ENCODE measurements around the gene GM2A.

DNA sequence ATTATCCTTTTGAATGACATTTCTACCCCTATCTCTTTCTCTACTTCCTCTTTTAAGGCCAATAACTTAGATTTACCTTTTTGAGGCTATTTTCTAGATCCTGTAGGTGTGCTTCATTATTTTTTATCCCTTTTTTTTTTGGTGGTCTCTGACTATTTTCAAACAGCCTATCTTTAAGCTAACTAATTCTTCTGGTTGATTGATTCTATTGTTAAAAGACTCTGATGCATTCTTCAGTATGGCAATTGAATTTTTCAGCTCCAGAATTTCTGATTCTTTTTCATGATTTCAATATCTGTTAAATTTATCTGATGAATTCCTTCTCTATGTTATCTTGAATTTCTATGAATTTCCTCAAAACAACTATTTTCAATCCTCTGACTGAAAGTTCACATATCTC lies 57.9 kb downstream of the GM2A start:
- TF ChIP-seq FOXA3 (CRISPR knock-in tag; IDR thresholded peaks at IDR 0.05) (no peak), EZH2 (conservative IDR thresholded peaks at IDR 0.05; ENCODE audit: low read depth, low read length) (no peak), NCOR1 (IDR thresholded peaks at IDR 0.05; ENCODE audit: borderline replicate concordance, low read length) (no peak), GTF3A (CRISPR knock-in tag; conservative IDR thresholded peaks at IDR 0.05) (no peak), POLR2AphosphoS5 (IDR thresholded peaks at IDR 0.05; ENCODE audit: low read depth, low read length) (no peak), ZNF501 (CRISPR knock-in tag; IDR thresholded peaks at IDR 0.05) (no peak)
- TF ChIP-seq, protein P1, sequence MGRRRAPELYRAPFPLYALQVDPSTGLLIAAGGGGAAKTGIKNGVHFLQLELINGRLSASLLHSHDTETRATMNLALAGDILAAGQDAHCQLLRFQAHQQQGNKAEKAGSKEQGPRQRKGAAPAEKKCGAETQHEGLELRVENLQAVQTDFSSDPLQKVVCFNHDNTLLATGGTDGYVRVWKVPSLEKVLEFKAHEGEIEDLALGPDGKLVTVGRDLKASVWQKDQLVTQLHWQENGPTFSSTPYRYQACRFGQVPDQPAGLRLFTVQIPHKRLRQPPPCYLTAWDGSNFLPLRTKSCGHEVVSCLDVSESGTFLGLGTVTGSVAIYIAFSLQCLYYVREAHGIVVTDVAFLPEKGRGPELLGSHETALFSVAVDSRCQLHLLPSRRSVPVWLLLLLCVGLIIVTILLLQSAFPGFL (CRISPR knock-in tag; IDR thresholded peaks at IDR 0.05): no peak
- TF ChIP-seq, protein P2, sequence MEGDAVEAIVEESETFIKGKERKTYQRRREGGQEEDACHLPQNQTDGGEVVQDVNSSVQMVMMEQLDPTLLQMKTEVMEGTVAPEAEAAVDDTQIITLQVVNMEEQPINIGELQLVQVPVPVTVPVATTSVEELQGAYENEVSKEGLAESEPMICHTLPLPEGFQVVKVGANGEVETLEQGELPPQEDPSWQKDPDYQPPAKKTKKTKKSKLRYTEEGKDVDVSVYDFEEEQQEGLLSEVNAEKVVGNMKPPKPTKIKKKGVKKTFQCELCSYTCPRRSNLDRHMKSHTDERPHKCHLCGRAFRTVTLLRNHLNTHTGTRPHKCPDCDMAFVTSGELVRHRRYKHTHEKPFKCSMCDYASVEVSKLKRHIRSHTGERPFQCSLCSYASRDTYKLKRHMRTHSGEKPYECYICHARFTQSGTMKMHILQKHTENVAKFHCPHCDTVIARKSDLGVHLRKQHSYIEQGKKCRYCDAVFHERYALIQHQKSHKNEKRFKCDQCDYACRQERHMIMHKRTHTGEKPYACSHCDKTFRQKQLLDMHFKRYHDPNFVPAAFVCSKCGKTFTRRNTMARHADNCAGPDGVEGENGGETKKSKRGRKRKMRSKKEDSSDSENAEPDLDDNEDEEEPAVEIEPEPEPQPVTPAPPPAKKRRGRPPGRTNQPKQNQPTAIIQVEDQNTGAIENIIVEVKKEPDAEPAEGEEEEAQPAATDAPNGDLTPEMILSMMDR (CRISPR knock-in tag; IDR thresholded peaks at IDR 0.05): no peak
